ENCODE results near the gene LRRC27. TPM values are rescaled to one million over a fixed set of nuclear protein-coding genes. Genes with fewer than 3 reads are reported as not detected.

The LRRC27 gene
- total RNA-seq, 2 donors from 2014 or later: 11.4 to 22.9 TPM

DNA sequence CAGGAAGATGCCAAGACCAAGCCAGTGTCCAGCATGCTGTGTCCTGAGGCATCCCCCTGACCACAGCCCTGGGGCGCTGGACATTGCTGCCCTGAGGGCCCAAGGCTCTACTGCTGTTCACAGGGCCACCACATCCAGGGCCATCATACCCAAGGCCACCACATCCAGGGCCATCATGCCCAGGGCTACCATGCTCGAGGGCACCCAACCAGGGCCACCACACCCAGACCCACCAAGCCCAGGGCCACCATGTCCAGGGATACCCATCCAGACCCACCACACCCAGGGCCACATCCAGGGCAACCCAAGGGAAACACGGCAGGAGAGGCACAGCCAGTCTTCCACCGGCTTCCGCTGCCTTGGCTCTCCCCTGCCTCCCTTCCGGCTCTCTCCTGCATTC, 41.4 kb upstream of the LRRC27 start:
- DNase-seq (ENCODE audit: low spot score): no peak
- WGBS: 98% methylated on average over 6 of the region's 6 CpGs
- intact Hi-C loops (cut with DNase I): no loop called here

GRCh38 chr10:132291826-132292225, 40.2 kb upstream of the LRRC27 start:
- intact Hi-C loops (cut with DNase I): no loop called here
- Histone ChIP-seq H3K9me3 (no peaks in the 10 kb centered on the region), H3K27ac (no peak overlapping the region), H3K36me3 (no peaks in the 10 kb centered on the region), H3K4me3 (no peak overlapping the region), H3K27me3 (replicated peaks; ENCODE audit: insufficient read depth) (peaks cover 1% of the 10 kb centered on the region), H3K4me1 (replicated peaks) (no peaks in the 10 kb centered on the region)
- WGBS: 79% methylated on average over 5 of the region's 5 CpGs
- no peak for DNase-seq (ENCODE audit: low spot score)
- no peak for TF ChIP-seq POLR2AphosphoS5 (IDR thresholded peaks at IDR 0.05)
- TF ChIP-seq POLR2A (IDR thresholded peaks at IDR 0.05): no peak
- TF ChIP-seq, protein P1, sequence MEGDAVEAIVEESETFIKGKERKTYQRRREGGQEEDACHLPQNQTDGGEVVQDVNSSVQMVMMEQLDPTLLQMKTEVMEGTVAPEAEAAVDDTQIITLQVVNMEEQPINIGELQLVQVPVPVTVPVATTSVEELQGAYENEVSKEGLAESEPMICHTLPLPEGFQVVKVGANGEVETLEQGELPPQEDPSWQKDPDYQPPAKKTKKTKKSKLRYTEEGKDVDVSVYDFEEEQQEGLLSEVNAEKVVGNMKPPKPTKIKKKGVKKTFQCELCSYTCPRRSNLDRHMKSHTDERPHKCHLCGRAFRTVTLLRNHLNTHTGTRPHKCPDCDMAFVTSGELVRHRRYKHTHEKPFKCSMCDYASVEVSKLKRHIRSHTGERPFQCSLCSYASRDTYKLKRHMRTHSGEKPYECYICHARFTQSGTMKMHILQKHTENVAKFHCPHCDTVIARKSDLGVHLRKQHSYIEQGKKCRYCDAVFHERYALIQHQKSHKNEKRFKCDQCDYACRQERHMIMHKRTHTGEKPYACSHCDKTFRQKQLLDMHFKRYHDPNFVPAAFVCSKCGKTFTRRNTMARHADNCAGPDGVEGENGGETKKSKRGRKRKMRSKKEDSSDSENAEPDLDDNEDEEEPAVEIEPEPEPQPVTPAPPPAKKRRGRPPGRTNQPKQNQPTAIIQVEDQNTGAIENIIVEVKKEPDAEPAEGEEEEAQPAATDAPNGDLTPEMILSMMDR (IDR thresholded peaks at IDR 0.05): no peak

More for the DNA sequence above, 41.4 kb upstream of the LRRC27 start:
- Histone ChIP-seq H3K4me3 (no peak overlapping the region), H3K4me1 (replicated peaks) (no peaks in the 10 kb centered on the region), H3K27ac (no peak overlapping the region), H3K9me3 (no peaks in the 10 kb centered on the region), H3K36me3 (no peaks in the 10 kb centered on the region), H3K27me3 (replicated peaks; ENCODE audit: insufficient read depth) (no peaks in the 10 kb centered on the region)
- no peak for TF ChIP-seq POLR2AphosphoS5 (IDR thresholded peaks at IDR 0.05)
- TF ChIP-seq, protein P1 (IDR thresholded peaks at IDR 0.05): no peak
- no peak for TF ChIP-seq POLR2A (IDR thresholded peaks at IDR 0.05)

GRCh38 chr10:132292287-132293200, 39.4 kb upstream of the LRRC27 start:
- no peak overlapping the region for H3K27ac ChIP-seq
- no peaks in the 10 kb centered on the region for H3K36me3 ChIP-seq
- TF ChIP-seq POLR2A (IDR thresholded peaks at IDR 0.05) (no peak), POLR2AphosphoS5 (IDR thresholded peaks at IDR 0.05) (no peak)
- no peaks in the 10 kb centered on the region for H3K4me1 ChIP-seq (replicated peaks)
- no peaks in the 10 kb centered on the region for H3K9me3 ChIP-seq
- intact Hi-C loops (cut with DNase I): no loop called here
- H3K27me3 ChIP-seq (replicated peaks; ENCODE audit: insufficient read depth): peaks cover 1% of the 10 kb centered on the region
- H3K4me3 ChIP-seq: no peak overlapping the region
- no peak for DNase-seq (ENCODE audit: low spot score)
- WGBS: 74% methylated on average over 30 of the region's 30 CpGs

DNA sequence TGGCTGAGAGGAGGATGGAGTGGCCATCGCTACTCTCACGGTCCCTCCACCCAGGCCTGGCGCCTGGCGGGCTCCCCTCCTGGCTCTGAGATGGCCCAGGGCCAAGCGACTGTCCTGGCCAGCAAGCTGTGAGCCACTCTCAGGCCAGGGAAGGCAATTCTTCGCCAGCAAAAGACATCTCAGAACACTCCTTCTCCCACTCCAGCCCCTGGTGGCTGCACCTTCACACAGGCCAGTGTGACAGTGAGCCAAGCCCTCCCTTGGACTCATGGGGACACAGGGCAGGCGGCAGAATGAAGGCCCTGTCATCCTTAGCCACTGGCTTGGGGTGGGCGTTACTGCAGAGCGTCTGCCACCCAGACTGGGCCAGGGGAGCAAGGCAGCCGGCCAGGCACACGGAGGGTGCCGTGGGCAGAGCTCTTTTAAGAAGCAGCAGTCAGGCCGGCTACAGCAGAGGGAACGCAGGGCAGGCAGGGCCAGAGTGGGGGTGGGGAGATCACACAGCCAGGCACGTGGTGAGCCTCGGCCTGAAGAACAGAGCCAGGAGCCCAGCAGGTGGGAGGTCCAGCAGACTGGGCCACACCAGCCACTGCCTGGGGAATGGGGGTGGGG, 38.7 kb upstream of the LRRC27 start:
- intact Hi-C loops (cut with DNase I): no loop called here
- Histone ChIP-seq H3K27ac (no peak overlapping the region), H3K4me1 (replicated peaks) (no peaks in the 10 kb centered on the region), H3K4me3 (no peak overlapping the region), H3K9me3 (no peaks in the 10 kb centered on the region), H3K27me3 (replicated peaks; ENCODE audit: insufficient read depth) (peaks cover 1% of the 10 kb centered on the region), H3K36me3 (no peaks in the 10 kb centered on the region)
- TF ChIP-seq, protein P1 (IDR thresholded peaks at IDR 0.05): no peak
- TF ChIP-seq POLR2AphosphoS5 (IDR thresholded peaks at IDR 0.05): no peak
- no peak for TF ChIP-seq POLR2A (IDR thresholded peaks at IDR 0.05)
- 36% methylated on average over 13 of the region's 16 CpGs for WGBS
- no peak for DNase-seq (ENCODE audit: low spot score)

GRCh38 chr10:132293813-132294520, 38.0 kb upstream of the LRRC27 start:
- no peak overlapping the region for H3K27ac ChIP-seq
- H3K27me3 ChIP-seq (replicated peaks; ENCODE audit: insufficient read depth): peaks cover 1% of the 10 kb centered on the region
- no peak overlapping the region for H3K4me3 ChIP-seq
- no peaks in the 10 kb centered on the region for H3K36me3 ChIP-seq
- no peaks in the 10 kb centered on the region for H3K4me1 ChIP-seq (replicated peaks)
- no peak for TF ChIP-seq POLR2AphosphoS5 (IDR thresholded peaks at IDR 0.05)
- no peak for TF ChIP-seq POLR2A (IDR thresholded peaks at IDR 0.05)
- TF ChIP-seq, protein P1 (IDR thresholded peaks at IDR 0.05): no peak
- no peak for DNase-seq (ENCODE audit: low spot score)
- H3K9me3 ChIP-seq: no peaks in the 10 kb centered on the region
- 68% methylated on average over 25 of the region's 25 CpGs for WGBS
- intact Hi-C loops (cut with DNase I): no loop called here

Data from prostate gland (tissue), 2 donors.